NB4 (cell line): ENCODE results near the gene R3HDM1.

Source experiments
- POLR2A ChIP-seq: IDR thresholded peaks from 2 replicates; pipeline ENCODE4 v1.6.1; 2011; ENCODE audit warnings: mild to moderate bottlenecking; ENCODE audit not compliant: insufficient read length; ENCODE audit errors: extremely low read depth
- TF ChIP-seq, protein P1 (sequence below): IDR thresholded peaks from one replicate; pipeline ENCODE4 v1.5.1; 2012; ENCODE audit warnings: low read depth, low read length
- TF ChIP-seq, protein P2 (sequence below): IDR thresholded peaks from 2 replicates; pipeline ENCODE4 v1.6.1; 2011; ENCODE audit warnings: low read depth, low read length

DNA sequence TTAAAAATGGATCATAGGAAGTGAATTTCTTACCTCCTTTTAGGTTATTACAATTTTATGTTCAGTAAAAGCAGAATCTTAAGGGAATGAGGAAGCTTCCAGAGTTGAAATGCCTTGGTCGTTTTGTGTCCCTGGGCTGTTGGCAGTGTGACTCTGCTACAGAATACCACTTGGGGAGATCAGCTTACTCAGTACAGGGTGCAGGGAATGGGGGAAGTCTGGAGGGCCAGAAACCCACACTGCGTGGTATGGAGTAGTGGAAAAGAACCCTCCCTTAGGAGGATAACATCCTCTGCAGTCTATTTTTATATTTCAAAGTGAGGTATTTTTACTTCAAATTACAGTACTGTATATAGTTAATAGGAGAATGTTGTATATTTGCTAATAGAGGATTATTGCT, 51.1 kb downstream of the R3HDM1 start:
- TF ChIP-seq, protein P1, sequence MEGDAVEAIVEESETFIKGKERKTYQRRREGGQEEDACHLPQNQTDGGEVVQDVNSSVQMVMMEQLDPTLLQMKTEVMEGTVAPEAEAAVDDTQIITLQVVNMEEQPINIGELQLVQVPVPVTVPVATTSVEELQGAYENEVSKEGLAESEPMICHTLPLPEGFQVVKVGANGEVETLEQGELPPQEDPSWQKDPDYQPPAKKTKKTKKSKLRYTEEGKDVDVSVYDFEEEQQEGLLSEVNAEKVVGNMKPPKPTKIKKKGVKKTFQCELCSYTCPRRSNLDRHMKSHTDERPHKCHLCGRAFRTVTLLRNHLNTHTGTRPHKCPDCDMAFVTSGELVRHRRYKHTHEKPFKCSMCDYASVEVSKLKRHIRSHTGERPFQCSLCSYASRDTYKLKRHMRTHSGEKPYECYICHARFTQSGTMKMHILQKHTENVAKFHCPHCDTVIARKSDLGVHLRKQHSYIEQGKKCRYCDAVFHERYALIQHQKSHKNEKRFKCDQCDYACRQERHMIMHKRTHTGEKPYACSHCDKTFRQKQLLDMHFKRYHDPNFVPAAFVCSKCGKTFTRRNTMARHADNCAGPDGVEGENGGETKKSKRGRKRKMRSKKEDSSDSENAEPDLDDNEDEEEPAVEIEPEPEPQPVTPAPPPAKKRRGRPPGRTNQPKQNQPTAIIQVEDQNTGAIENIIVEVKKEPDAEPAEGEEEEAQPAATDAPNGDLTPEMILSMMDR = no peak
- TF ChIP-seq POLR2A = no peak
- TF ChIP-seq, protein P2, sequence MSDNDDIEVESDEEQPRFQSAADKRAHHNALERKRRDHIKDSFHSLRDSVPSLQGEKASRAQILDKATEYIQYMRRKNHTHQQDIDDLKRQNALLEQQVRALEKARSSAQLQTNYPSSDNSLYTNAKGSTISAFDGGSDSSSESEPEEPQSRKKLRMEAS = no peak
